Adipocyte (in vitro differentiated cells): ENCODE measurements around the gene F13A1.

Experiments used
- DNase-seq: peaks from one replicate; pipeline ENCODE4 v3.0.0-alpha.2; 2015; ENCODE audit warnings: low read depth
- H3K27me3 ChIP-seq: replicated peaks from 2 replicates; pipeline ENCODE4 v1.7.0; 2013; ENCODE audit warnings: mild to moderate bottlenecking, low read length, moderate library complexity; ENCODE audit not compliant: control insufficient read depth, insufficient read depth
- H3K36me3 ChIP-seq: 2 replicates; pipeline ENCODE4 v1.7.0; 2013; ENCODE audit warnings: low read length, mild to moderate bottlenecking, moderate library complexity; ENCODE audit not compliant: control insufficient read depth, insufficient read depth, severe bottlenecking
- H3K4me1 ChIP-seq: 2 replicates; pipeline ENCODE4 v1.7.0; 2013; ENCODE audit warnings: mild to moderate bottlenecking, low read length, moderate library complexity; ENCODE audit not compliant: control insufficient read depth, insufficient read depth
- H3K4me3 ChIP-seq: 2 replicates; pipeline ENCODE4 v1.7.0; 2013; ENCODE audit warnings: mild to moderate bottlenecking, low read length, moderate library complexity
- H3K9ac ChIP-seq: 2 replicates; pipeline ENCODE4 v1.7.0; 2013; ENCODE audit warnings: mild to moderate bottlenecking, low read length, moderate library complexity
- H3K9me3 ChIP-seq: 2 replicates; pipeline ENCODE4 v1.7.0; 2013; ENCODE audit warnings: mild to moderate bottlenecking, low read length, moderate library complexity; ENCODE audit not compliant: control insufficient read depth

Gene F13A1

GRCh38 chr6:6179858-6180623 lies 140.4 kb downstream of the F13A1 start:
- Histone ChIP-seq H3K4me3 (no peak overlapping the region), H3K36me3 (no peaks in the 10 kb centered on the region), H3K4me1 (no peaks in the 10 kb centered on the region), H3K9me3 (no peaks in the 10 kb centered on the region), H3K9ac (no peak overlapping the region), H3K27me3 (peaks cover 31% of the 10 kb centered on the region)
- no peak for DNase-seq

- Histone ChIP-seq H3K9me3 (no peaks in the 10 kb centered on the region), H3K27me3 (peaks cover 36% of the 10 kb centered on the region), H3K9ac (no peak overlapping the region), H3K4me1 (no peaks in the 10 kb centered on the region), H3K4me3 (no peak overlapping the region), H3K36me3 (no peaks in the 10 kb centered on the region)
- no peak for DNase-seq
Observed at GRCh38 chr6:6178795-6179194, 141.7 kb downstream of the F13A1 start.

GRCh38 chr6:6177754-6178153 lies 142.7 kb downstream of the F13A1 start:
- H3K9ac ChIP-seq: no peak overlapping the region
- H3K36me3 ChIP-seq: no peaks in the 10 kb centered on the region
- peaks cover 36% of the 10 kb centered on the region for H3K27me3 ChIP-seq
- no peaks in the 10 kb centered on the region for H3K9me3 ChIP-seq
- H3K4me1 ChIP-seq: no peaks in the 10 kb centered on the region
- H3K4me3 ChIP-seq: no peak overlapping the region
- DNase-seq: no peak

- Histone ChIP-seq H3K36me3 (no peaks in the 10 kb centered on the region), H3K9me3 (no peaks in the 10 kb centered on the region), H3K9ac (no peak overlapping the region), H3K27me3 (peaks cover 36% of the 10 kb centered on the region), H3K4me3 (no peak overlapping the region), H3K4me1 (no peaks in the 10 kb centered on the region)
- no peak for DNase-seq
Observed at GRCh38 chr6:6176586-6177228, 143.8 kb downstream of the F13A1 start.

GRCh38 chr6:6176127-6176526 lies 144.3 kb downstream of the F13A1 start:
- no peak overlapping the region for H3K9ac ChIP-seq
- peaks cover 39% of the 10 kb centered on the region for H3K27me3 ChIP-seq
- H3K36me3 ChIP-seq: no peaks in the 10 kb centered on the region
- no peak for DNase-seq
- no peaks in the 10 kb centered on the region for H3K9me3 ChIP-seq
- no peaks in the 10 kb centered on the region for H3K4me1 ChIP-seq
- no peak overlapping the region for H3K4me3 ChIP-seq

GRCh38 chr6:6169141-6169540 lies 151.3 kb downstream of the F13A1 start:
- no peak for DNase-seq
- Histone ChIP-seq H3K36me3 (no peaks in the 10 kb centered on the region), H3K4me1 (no peaks in the 10 kb centered on the region), H3K9ac (no peak overlapping the region), H3K4me3 (no peak overlapping the region), H3K9me3 (no peaks in the 10 kb centered on the region), H3K27me3 (peaks cover 7% of the 10 kb centered on the region)

- DNase-seq: no peak
- Histone ChIP-seq H3K9ac (no peak overlapping the region), H3K27me3 (peaks cover 7% of the 10 kb centered on the region), H3K36me3 (no peaks in the 10 kb centered on the region), H3K4me1 (no peaks in the 10 kb centered on the region), H3K4me3 (no peak overlapping the region), H3K9me3 (no peaks in the 10 kb centered on the region)
Observed at GRCh38 chr6:6166064-6166463, 154.4 kb downstream of the F13A1 start.

- H3K9ac ChIP-seq: no peak overlapping the region
- no peaks in the 10 kb centered on the region for H3K4me1 ChIP-seq
- no peak overlapping the region for H3K4me3 ChIP-seq
- no peaks in the 10 kb centered on the region for H3K9me3 ChIP-seq
- no peak for DNase-seq
- no peaks in the 10 kb centered on the region for H3K36me3 ChIP-seq
- H3K27me3 ChIP-seq: peaks cover 4% of the 10 kb centered on the region
Observed at GRCh38 chr6:6164367-6164766, 156.1 kb downstream of the F13A1 start.

- Histone ChIP-seq H3K9ac (no peak overlapping the region), H3K9me3 (peaks cover 2% of the 10 kb centered on the region), H3K27me3 (peaks cover 15% of the 10 kb centered on the region), H3K4me1 (peaks cover 16% of the 10 kb centered on the region), H3K4me3 (no peak overlapping the region), H3K36me3 (no peaks in the 10 kb centered on the region)
- no peak for DNase-seq
Observed at GRCh38 chr6:6154335-6154734, 166.1 kb downstream of the F13A1 start.

- H3K27me3 ChIP-seq: peaks cover 18% of the 10 kb centered on the region
- H3K4me3 ChIP-seq: peak overlapping the region; percentile 15
- DNase-seq: no peak
- no peaks in the 10 kb centered on the region for H3K36me3 ChIP-seq
- H3K9ac ChIP-seq: no peak overlapping the region
- peaks cover 4% of the 10 kb centered on the region for H3K9me3 ChIP-seq
- peaks cover 16% of the 10 kb centered on the region for H3K4me1 ChIP-seq
Observed at GRCh38 chr6:6152060-6152459, 168.4 kb downstream of the F13A1 start.

- Histone ChIP-seq H3K9me3 (peaks cover 10% of the 10 kb centered on the region), H3K4me1 (peaks cover 16% of the 10 kb centered on the region), H3K4me3 (no peak overlapping the region), H3K27me3 (peaks cover 14% of the 10 kb centered on the region), H3K9ac (no peak overlapping the region), H3K36me3 (no peaks in the 10 kb centered on the region)
- DNase-seq: no peak
Observed at GRCh38 chr6:6148192-6148815, 172.2 kb downstream of the F13A1 start.
